Endodermal cell (in vitro differentiated cells): Measurements from ENCODE around the gene PLOD2. TPM values are rescaled to one million over a fixed set of nuclear protein-coding genes. Genes with fewer than 3 reads are reported as not detected.

Experiments
- DNase-seq: peaks from one replicate; pipeline ENCODE4 v3.0.0-alpha.2; 2017
- H3K27ac ChIP-seq: 2 replicates; pipeline ENCODE4 v1.5.1; 2013; ENCODE audit warnings: mild to moderate bottlenecking, low read depth, low read length, moderate library complexity
- H3K27me3 ChIP-seq: 2 replicates; pipeline ENCODE4 v1.6.1; 2013; ENCODE audit warnings: mild to moderate bottlenecking, low read length, moderate library complexity; ENCODE audit not compliant: insufficient read depth, control insufficient read depth, poor library complexity, severe bottlenecking
- H3K36me3 ChIP-seq: 2 replicates; pipeline ENCODE4 v1.7.0; 2013; ENCODE audit warnings: mild to moderate bottlenecking, low read length, moderate library complexity; ENCODE audit not compliant: control insufficient read depth, insufficient read depth
- H3K4me1 ChIP-seq: one replicate; pipeline ENCODE4 v1.7.0; 2013; ENCODE audit warnings: low read length; ENCODE audit not compliant: control insufficient read depth, insufficient read depth
- H3K4me3 ChIP-seq: 2 replicates; pipeline ENCODE4 v1.5.1; 2013; ENCODE audit warnings: mild to moderate bottlenecking, low read length, moderate library complexity
- H3K9ac ChIP-seq: 2 replicates; pipeline ENCODE4 v1.6.1; 2013; ENCODE audit warnings: mild to moderate bottlenecking, low read length, moderate library complexity; ENCODE audit not compliant: poor library complexity, severe bottlenecking; ENCODE audit errors: extremely low read depth
- H3K9me3 ChIP-seq: 2 replicates; pipeline ENCODE4 v1.6.1; 2013; ENCODE audit warnings: mild to moderate bottlenecking, low read length, moderate library complexity; ENCODE audit not compliant: control insufficient read depth
- H3K27ac Mint-ChIP-seq: 2 replicates; pipeline ENCODE4 v1.8.0; 2020; ENCODE audit warnings: mixed read lengths
- H3K27me3 Mint-ChIP-seq: 2 replicates; pipeline ENCODE4 v1.8.0; 2021; ENCODE audit warnings: mild to moderate bottlenecking, mixed read lengths; ENCODE audit not compliant: insufficient read depth
- H3K36me3 Mint-ChIP-seq: 2 replicates; pipeline ENCODE4 v1.8.0; 2020; ENCODE audit warnings: low read depth, mixed read lengths
- H3K4me1 Mint-ChIP-seq: 2 replicates; pipeline ENCODE4 v1.8.0; 2020; ENCODE audit warnings: mixed read lengths
- H3K4me3 Mint-ChIP-seq: 2 replicates; pipeline ENCODE4 v1.8.0; 2020; ENCODE audit warnings: mild to moderate bottlenecking, moderate library complexity, mixed read lengths
- H3K9me3 Mint-ChIP-seq: 2 replicates; pipeline ENCODE4 v1.8.0; 2020; ENCODE audit warnings: mild to moderate bottlenecking, mixed read lengths
- CTCF ChIP-seq: fragments of 200-600 bp; sonication (generic); conservative IDR thresholded peaks from 2 replicates; pipeline ENCODE4 v1.5.0; 2021; ENCODE audit warnings: antibody characterized with exemption, mild to moderate bottlenecking
- WGBS, 2 experiments: methylation state at CpG; one replicate each; pipeline versions ENCODE4 v1.1.5 to v1.1.7; 2013; ENCODE audit warnings: missing lambda C conversion rate in 2 of 2, mixed read lengths in 1 of 2; ENCODE audit not compliant: insufficient coverage in 1 of 2, insufficient read length in 1 of 2; 5-methylcytosine and 5-hydroxymethylcytosine counted together
- total RNA-seq, 2 donors: library from RNA; stranded (reverse); fragmentation: NEBNext Ultra II Directional in 1 of 2; extraction: Animal tissue kit (Norgen Biotek cat#: 25700) in 1 of 2; gene quantifications; 2 replicates in 1 of 2; 3 replicates in 1 of 2; pipeline ENCODE4 v1.2.1, GENCODE V29; 2021

PLOD2 gene
- total RNA-seq, 2 donors from 2014 or later: 37.9 to 65.5 TPM

- no peak overlapping the region for H3K4me3 Mint-ChIP-seq
- H3K4me1 Mint-ChIP-seq: peaks cover 3% of the 10 kb centered on the region
- Histone ChIP-seq H3K9me3 (no peaks in the 10 kb centered on the region), H3K36me3 (no peaks in the 10 kb centered on the region), H3K9ac (no peak overlapping the region), H3K4me1 (no peaks in the 10 kb centered on the region), H3K4me3 (no peak overlapping the region), H3K27me3 (no peaks in the 10 kb centered on the region), H3K27ac (no peak overlapping the region)
- H3K27me3 Mint-ChIP-seq: no peaks in the 10 kb centered on the region
- 57 to 60% methylated on average over 1 to 5 of the region's 5 CpGs for WGBS, 2 experiments
- TF ChIP-seq CTCF: no peak
- H3K27ac Mint-ChIP-seq: no peak overlapping the region
- H3K36me3 Mint-ChIP-seq: no peaks in the 10 kb centered on the region
- DNase-seq: no peak
- H3K9me3 Mint-ChIP-seq: no peaks in the 10 kb centered on the region
These were observed 26.5 kb downstream of the PLOD2 start for GRCh38 chr3:146134348-146135117.

- Mint-ChIP-seq H3K9me3 (no peaks in the 10 kb centered on the region), H3K4me1 (peaks cover 3% of the 10 kb centered on the region), H3K4me3 (no peak overlapping the region), H3K27ac (no peak overlapping the region), H3K36me3 (no peaks in the 10 kb centered on the region), H3K27me3 (no peaks in the 10 kb centered on the region)
- 89 to 95% methylated on average over 1 to 2 of the region's 2 CpGs for WGBS, 2 experiments
- DNase-seq: no peak
- Histone ChIP-seq H3K27me3 (no peaks in the 10 kb centered on the region), H3K27ac (no peak overlapping the region), H3K36me3 (no peaks in the 10 kb centered on the region), H3K9me3 (no peaks in the 10 kb centered on the region), H3K4me3 (no peak overlapping the region), H3K4me1 (no peaks in the 10 kb centered on the region), H3K9ac (no peak overlapping the region)
- TF ChIP-seq CTCF: no peak
These were observed 27.5 kb downstream of the PLOD2 start for GRCh38 chr3:146133441-146133840.

- Histone ChIP-seq H3K9ac (no peak overlapping the region), H3K4me3 (no peak overlapping the region), H3K36me3 (no peaks in the 10 kb centered on the region), H3K9me3 (no peaks in the 10 kb centered on the region), H3K27me3 (no peaks in the 10 kb centered on the region), H3K27ac (no peak overlapping the region), H3K4me1 (no peaks in the 10 kb centered on the region)
- WGBS, 2 experiments: 86 to 91% methylated on average over 1 to 5 of the region's 5 CpGs
- Mint-ChIP-seq H3K9me3 (no peaks in the 10 kb centered on the region), H3K4me3 (no peak overlapping the region), H3K4me1 (peaks cover 3% of the 10 kb centered on the region), H3K27ac (no peak overlapping the region), H3K36me3 (no peaks in the 10 kb centered on the region), H3K27me3 (no peaks in the 10 kb centered on the region)
- DNase-seq: no peak
- no peak for TF ChIP-seq CTCF
These were observed 29.2 kb downstream of the PLOD2 start for GRCh38 chr3:146131616-146132410.
